NCI-H1436 treated with DMSO at 0.1 percent for 48 hours (cell line): Measurements from ENCODE around the gene ELAVL1.
"Not testable (repeated sequence)": the region's sequence is repeated elsewhere in the genome, so short reads cannot be mapped to it uniquely, and the experiment has no call there.

ENCODE experiments used
- DNase-seq: peaks from one replicate; lab custom pipeline; 2025; lab: John Stamatoyannopoulos, UW

The ELAVL1 gene

DNA sequence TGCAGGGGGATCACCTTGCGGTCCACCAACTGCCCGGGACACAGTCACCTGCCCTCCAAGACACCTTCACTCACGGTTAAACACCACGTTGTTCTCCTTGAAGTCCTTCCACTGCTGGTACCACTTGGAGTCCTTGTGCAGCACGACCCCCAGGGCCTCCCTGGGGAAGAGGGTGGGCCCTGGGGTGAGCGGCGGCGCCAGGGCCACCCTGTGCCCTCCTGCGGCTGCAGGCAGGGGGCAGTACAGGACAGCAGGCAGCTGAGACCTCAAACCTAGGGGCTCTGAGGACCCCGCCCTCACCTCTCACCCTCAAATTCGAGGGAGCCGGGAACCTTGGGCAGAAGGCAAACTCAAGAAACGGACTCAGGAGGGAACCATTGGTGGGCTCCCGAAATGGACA is 72.0 kb downstream of the ELAVL1 start:
- no peak for DNase-seq

DNA sequence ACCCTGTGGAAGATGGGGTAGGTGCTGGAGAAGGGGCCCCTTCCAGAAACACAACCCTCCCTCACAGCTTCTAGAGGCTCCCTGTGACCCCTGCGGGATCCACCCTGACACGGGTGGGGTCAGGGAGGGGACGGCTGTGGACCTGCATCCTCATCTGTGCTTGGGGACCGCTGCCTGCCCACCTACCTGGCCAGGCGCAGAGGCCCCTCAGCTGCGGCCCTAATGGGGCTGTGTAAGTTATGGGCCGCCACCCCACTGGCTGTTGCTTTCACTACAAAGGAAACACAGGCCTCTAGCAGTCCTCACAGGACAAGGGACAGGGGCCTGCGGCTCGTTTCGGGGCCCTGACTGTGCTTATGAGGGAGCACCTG is 72.5 kb downstream of the ELAVL1 start:
- DNase-seq, result no peak

DNA sequence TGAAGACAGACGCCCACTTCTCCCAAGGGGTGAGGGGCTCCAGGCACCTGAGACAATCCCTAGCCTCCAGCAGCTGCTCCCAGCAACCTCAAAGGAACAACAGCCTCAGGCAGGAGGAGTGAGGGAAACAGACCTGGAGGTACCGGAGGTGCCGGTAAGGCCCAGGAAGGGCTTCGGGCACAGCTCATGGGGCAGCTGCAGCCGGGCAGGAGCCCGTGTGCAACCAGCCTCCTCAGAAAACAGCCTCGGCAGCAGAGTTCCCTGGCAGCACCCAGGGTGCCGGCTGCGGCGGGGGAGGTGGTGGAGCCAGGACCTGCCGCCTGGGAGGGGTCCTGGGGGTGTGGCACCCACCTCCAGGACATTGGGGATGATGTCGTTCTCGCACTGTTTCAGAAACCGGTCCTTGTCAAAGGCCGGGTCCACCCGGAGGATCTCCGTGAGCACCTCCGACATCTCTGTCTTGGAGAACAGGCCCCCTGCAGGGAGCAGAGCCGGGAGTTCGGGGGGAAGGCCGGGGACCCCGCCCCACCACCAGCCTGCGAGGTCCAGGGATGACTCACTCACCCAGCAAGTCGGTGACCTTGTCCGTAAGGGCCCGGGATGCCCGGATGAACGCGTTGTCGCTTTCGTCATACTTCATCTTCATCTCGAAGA is 73.0 kb downstream of the ELAVL1 start:
- DNase-seq, result no peak

DNA sequence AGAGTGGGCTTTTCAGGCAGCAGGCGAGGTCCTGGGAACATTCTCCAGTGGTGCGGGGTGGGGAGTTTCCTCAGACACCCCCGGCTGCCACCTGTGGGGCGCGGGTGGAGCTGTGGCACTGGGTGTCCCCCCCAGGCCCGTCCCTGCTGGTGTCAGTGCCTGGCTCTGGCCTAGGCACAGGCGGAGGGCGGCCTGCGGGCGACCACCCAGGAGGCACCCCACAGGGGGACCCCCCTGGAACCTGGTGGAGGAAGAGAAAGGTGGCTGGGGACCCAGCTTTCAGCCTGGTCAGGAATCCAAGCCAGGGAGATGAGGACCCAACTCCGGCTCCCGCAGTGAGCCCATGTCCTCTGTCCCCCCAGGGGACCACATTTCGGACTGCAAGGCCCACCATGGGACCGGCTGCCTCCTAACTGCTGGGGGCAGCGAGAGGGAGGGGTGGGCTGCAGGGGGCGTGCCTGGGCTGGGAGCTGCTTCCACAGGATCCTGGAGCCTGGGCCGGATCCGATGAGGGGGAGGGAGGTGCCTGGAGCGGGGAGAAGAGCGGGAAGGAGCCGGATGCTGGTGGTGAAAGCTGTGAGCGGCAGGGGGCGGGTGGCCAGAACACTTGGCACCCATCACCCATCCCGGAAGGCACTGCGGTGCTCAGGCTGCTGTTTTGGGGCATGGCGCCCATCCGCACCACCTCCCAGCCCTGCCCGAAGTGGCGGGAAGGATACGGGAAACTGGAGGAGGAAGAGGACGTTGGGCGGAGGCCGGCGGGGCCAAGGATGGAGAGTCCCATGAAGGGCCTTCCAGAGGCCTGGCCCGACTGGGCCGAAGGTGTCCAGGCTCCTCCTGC is 74.0 kb downstream of the ELAVL1 start:
- DNase-seq, result no peak

DNA sequence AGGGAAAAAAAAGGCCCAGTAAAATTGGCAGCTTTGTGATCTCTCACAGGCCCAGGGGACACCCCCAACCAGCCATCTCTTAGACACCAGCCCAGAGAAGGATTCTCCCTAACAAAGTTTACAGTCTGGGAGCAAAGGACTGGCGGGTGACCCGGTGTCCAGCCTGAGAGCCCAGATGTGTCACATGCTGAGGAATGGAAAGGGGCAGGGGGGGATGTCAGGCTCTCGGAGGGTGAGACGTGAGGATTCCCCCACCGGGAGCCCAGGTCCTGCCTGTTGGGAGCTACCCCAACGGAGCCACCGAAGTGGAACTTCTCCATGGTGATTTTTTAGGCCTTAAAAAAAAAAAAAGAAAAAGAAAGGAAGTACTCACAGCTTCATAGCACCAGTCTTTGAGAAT is 74.7 kb downstream of the ELAVL1 start:
- DNase-seq, result no peak

DNA sequence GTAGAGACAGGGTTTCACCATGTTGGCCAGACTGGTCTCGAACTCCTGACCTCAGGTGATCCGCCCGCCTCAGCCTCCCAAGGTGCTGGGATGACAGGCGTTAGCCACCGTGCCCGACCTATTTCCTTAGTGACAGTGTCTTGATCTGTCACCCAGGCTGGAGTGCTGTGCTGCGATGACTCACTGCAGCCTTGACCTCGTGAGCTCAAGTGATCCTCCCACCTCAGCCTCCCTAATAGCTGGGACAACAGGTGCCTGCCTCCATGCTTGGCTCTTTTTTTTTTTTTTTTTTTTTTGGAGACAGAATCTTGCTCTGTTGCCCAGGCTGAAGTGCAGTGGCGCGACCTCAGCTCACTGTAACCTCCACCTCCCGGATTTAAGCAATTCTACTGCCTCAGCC is 75.4 kb downstream of the ELAVL1 start:
- not testable (repeated sequence) for DNase-seq

DNA sequence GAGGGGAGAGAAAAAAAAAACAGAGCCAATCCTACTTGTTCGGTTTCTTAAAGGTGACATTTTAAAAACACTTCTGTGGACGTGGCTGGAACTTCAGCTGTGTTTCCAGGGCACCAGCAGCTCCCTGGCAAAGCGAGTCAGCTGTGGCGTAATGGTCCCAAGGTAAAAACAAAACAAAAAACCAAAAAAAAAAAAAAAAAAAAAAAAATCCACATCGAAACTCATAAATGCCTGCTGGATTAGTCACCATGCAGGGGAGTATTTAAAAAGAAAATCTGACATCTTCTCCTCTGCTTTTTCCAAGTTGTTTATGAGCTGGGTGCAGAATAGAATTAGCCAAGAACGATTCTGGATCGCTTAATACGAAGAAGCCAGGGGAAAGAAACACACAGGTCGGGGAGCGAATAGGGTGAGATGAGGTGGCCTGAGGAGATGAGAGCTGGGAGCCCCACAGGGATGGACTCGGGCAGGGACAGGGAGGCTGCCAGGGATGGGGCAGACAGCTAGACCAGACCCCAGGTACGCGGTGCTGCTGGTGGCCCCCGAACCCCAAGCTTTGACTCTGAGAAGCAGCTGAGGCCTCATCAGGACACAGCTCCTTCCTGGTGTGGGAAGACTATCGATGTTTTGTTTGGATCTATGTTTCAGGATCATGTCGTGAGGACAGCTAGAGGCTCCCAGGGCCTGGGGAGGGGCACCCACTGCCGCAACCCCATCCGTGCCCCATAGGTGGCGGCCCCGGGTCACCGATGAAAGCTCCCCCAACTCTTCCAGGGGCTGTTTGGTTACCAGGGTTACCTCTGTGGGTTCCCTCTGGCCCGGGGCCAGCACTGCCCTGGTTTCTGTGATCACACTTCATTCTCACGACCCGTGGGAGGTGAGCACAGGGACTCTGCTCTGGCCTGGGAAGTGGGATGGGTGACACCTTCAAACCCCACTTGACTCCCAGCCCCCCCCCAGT is 76.4 kb downstream of the ELAVL1 start:
- no peak for DNase-seq

DNA sequence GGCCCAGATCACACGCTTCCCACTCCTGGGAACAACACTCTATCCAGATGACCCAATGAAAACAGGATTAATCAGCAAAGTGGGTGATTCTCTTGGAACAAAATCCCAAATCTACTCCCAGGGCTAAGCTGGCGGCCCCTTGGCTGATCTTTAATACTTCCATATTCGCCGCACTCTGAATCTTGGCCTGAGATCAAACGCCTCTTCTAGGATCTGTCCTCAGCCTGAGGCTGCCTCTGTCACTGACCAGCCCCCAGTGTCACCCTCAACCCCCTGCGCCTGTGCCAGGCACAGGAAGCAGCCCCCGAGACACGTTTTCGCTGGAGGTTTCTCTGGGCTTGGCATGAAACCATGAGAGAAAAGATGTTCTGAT is 77.1 kb downstream of the ELAVL1 start:
- DNase-seq, result no peak

DNA sequence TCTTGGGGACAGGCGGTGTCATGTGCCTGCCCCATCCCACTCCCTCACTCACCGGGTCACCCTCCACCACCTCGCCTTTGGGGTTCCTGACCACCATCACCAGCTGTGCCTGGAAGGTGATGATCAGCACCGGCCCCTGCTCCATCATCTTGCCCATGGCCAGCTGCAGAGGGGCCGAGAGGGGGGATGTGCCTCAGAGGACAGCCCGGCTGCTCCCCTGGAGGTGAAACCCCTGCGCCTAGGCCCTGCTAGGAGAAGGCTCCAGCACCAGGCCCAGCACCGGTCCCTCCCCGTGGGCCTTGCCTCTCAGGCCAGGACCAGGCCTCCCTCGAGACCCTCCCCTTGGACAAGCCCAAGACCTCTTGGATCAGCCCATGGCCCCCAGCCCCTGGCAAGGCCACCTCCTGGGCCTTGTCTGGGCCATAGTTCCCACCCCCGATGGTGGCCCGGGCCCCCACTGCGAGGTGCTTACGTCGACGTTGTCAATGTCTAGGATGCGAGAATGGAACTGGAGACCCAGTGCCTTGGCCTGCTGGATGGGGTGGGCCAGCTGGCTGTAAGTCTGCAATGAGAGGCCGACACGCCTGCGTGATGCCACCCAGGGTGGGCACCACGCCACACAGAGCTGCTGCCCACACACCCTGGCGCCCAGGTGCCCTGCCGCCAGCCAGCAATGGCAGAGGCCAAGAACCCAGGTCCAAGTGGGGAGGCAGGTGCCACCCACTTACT is 77.7 kb downstream of the ELAVL1 start:
- DNase-seq, result no peak

DNA sequence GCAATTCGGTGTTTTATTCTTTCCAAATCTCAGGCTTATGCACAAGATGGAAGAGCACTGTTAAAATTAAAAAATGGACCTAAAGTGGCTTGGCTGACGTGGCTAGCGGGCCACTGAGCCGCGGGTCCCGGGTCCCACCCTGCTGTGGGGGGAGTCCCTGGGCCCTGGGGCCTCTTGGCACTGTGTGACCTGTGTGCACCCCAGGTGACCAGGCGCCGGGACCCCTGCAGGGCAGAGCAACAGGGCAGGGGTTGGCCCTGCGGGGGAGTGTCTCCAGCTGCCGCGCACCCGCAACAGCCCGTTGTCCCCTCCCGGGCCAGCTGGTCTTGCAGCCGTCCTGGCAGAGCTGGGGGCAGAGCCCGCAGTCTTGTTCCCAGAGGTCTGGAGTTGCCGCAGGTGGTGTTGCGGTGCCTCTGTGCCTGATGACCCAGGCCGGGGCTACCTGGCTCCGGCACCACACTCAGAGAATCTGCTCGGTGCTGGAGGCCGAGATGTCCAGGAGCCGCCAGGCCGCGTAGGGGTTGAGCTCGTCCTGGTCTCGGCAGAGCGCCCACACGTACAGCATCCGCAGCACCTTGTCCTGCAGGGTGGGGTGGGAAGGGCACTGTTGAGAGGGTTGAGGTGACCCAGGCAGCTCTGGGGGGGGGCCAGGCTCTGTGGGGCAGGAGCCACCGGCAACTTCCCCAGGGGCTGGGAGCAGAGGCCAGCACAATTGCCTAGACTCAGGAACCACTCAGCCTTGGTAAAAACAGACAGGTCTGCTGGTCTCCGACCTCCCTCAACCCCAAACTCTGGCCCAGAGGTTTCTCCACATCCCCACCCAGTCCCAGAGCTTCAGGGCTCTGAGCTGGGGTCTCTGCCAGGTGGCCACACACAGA is 78.5 kb downstream of the ELAVL1 start:
- DNase-seq, result no peak

DNA sequence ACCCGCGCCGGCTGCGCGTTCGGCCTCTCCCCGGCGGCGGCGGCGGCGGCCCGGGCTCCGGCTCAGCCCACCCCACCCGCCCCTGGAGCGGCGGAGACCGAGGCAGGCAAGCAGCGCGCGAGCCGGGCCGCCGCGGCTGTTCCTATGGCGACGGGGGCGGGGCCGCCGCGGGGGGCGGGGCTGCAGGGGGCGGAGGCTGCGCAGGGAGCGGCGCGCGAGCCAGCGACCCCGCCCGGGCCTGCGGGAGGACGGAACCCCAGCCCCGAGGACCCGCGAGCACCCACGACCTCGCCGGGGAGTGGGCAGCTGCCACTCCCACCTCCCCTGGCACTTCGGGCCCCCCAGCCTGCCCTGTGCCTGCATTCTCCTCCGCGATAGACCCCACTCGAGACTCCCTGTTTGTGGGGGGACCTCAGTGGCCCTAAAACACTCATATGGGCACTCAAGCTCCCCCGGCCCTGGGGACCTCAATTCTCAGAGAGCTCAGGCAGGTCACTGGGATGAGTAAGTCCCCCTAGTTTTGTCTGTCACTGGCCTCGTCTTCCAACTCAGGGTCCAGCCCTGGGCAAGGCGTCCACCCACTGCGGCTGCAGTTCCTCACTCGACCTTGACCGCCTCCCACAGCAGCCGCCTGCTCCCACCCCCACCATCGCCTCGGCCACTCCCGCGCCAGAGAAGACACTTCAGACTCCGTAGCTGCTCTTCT is 79.3 kb downstream of the ELAVL1 start, which contains the start of gene CTXN1:
Gene CTXN1 (minus strand): TSS at position 115 of the 706 bp plus-strand sequence. CDS start 597 bp downstream, outside the sequence.
- no peak for DNase-seq

DNA sequence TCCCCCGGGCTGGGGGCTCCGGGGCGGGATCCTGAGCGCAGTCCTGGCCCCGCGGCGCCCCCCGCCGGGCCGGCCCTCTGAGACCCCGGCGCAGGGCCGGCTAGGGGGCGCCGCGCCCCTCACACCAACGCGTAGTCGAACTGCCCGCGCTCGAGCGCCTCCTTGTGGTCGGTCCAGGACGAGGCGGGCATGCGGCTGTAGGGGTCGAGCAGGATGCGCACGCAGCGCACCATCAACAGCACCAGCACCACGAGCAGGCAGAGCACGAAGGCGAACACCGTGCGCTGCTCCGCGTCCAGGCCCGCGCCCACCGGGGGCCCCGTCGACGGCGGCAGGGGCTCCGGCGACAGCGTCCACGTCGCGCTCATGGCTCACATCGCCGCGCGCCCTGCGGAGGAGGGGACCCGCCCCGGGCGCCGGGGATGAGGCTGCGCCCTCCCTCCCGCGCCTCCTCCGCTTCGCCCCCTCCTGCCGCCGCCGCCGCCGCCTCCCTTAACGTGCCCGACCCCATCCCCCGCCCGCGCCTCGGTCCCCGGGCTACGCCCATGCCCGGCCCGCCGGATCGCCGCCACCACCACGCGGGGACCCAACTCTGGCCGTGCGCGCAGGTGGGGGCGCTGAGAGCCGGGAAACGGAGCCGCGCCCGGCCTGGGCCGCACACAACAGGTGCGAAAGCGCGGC is 80.1 kb downstream of the ELAVL1 start:
- no peak for DNase-seq

DNA sequence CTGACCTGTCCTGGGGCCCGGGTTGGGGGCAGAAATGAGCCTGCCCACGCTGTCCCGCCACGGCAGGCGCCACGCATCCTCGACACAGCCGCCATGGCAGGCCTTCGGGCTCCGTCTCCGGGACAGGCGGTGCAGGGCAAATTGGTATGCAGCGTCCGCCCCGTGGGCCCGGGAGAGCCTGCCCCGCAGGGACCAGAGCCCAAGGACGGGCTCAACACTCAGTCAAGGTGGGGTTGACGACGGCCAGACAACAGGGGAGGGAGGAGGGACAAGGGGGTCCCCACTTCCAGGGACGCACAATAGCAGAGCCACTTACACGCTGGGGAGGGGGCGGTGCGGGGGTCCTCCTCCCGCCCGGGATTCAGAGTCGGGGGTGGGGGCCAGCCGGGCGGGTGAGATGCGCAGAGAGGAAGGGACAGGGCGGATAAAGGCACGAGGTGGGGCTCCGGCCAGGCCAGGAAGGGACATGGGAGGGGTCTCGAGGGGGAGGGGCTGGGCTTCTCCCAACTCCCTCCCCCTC is 80.7 kb downstream of the ELAVL1 start:
- DNase-seq, result no peak

DNA sequence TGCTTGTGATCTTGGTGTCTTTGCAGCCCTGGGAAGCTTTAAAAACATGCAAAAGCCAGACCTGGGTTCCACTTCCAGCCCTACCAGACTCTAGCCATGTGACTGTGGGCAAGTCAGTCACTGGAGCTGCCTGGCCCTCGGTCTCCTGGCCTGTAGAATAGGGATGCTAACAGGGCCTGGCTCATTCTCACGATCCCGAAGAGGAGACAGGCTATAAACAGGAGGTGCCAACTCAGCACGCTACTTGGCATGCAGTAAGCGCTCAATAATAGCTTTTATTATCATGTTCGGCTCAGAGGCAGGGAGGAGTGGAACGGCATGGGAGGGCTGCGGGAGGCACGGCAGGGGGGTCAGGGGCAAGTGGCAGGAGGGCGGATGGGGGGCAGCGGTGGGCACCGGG is 81.2 kb downstream of the ELAVL1 start:
- no peak for DNase-seq

DNA sequence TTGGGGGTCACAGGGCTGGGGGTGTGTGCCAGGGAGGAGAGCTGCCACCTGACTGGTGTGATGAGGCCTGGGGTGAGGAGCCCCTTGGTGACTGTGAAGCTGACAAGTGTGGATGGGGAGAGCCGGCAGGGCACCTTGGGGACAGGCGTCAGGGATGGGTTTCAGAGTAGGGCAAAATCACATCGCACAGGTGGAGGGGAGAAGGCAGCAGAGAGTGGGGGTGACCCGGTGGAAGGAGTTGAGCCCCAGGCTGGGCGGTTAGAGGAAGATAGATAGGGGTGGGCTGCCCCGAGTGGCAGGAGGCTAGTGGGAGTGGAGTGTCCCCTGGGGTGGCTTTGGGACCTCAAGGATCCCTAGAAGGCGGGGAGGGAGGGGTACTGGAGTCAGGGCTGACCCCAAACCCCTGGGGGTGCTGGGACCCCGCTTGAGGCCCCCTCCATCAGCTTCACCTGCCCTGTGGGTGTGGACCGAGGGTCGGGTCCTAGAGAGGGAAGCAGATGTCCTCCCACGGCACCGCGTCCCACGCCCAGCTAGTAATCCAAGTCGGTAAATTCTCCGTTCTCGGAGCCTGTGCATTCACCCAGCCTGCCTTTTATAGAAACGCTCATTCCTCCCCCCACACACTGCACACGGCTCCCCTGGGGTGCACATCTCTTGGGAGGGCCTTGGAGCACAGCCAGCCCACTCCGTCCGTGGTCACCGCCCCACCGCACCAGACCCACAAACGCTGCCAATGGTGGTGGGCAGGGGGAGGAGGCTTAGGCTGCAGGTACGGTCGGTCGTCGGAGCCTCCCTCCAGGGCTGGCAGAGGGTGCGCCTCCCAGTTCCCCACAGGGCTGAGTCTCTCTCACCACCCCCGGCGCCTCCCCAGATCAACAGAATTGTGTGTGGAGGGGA is 81.9 kb downstream of the ELAVL1 start:
- no peak for DNase-seq

DNA sequence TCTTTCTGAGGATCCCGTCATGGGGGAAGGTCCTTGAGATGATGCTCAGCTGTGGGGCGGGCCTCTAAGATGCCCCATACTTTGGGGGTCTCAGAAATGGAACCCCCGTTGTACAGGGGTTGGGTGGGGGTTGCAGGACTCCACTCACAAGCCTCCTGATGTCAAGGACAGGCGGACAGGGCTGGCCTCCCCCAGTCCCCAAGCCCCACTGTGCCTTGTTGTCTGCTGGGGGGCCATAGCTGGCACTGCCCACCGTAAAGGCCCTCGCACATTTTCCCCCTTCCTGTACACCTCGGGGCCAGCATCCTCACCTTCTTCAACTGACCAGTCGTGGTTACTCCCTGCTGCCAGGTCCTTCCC is 82.6 kb downstream of the ELAVL1 start:
- no peak for DNase-seq

DNA sequence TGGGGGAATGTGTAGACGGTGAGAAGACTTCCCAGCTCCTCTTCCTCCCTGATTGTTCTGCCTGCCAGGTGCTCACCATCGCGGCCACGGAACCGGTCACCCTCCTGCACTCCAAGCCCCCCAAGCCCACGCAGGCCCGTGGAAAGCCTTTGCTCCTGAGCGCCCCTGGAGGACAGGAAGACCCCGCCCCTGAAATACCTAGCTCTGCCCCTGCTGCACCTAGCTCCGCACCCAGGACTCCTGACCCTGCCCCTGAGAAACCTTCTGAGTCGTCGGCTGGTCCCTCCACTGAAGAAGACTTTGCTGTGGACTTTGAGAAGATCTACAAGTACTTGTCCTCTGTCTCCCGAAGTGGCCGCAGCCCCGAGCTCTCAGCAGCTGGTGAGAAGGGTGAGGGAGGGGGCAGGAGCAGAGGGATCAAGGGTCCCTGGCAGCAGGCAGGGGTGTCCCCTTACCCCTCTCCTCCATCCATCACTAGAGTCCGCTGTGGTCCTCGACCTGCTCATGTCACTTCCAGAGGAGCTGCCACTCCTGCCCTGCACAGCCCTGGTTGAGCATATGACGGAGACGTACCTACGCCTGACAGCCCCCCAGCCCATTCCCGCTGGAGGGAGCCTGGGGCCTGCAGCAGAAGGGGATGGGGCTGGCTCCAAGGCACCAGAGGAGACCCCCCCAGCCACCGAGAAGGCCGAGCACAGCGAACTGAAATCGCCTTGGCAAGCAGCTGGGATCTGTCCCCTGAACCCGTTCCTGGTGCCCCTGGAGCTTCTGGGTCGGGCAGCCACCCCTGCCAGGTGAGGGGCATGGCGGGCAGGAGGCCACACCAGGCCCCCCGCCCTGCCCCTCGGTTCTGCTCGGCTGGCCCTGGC is 83.2 kb downstream of the ELAVL1 start:
- DNase-seq, result no peak
